ENCODE data around the gene KCNMB4. TPM values are rescaled to one million over a fixed set of nuclear protein-coding genes. Genes with fewer than 3 reads are reported as not detected.

Gene KCNMB4
- total RNA-seq, 1 experiment from 2014 or later, result 3.0 TPM

DNA sequence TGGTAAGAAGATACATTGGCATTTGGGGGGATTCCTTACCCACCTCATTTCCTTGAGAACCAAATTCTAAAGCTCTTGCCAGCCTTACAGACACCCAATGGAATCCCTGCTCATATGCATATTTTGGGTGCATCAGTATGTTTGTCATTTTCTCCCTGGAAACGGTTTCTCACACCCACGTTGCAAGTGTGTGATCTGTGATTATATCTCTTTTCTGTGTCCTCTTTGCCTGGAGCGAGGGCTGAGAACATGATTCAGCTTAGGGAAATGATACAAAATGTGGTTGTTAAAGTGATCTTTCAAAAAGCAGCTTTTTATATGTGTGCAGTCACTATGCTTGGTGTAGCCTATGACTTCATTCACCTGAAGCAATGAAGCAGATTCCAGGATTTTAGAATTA is 52.0 kb downstream of the KCNMB4 start:
- H4K20me1 ChIP-seq (ENCODE audit: low read length), result no peaks in the 10 kb centered on the region
- H3K9ac ChIP-seq (ENCODE audit: low read length), result no peak overlapping the region
- no peak overlapping the region for H3K4me3 ChIP-seq (ENCODE audit: low read length)
- H3F3A ChIP-seq (ENCODE audit: low read length, unreplicated experiment), result no peaks in the 10 kb centered on the region
- H3K27me3 ChIP-seq (ENCODE audit: low read length), result no peaks in the 10 kb centered on the region
- no peak for DNase-seq
- no peaks in the 10 kb centered on the region for H3K36me3 ChIP-seq (ENCODE audit: low read depth, low read length)
- ATAC-seq, result no peak
- CTCF ChIA-PET, result no interaction called here
- no peaks in the 10 kb centered on the region for H3K79me2 ChIP-seq (ENCODE audit: low read length)
- no TSS peak for BruUV-seq (replicated peaks)
- H3K4me2 ChIP-seq (ENCODE audit: low read length), result no peak overlapping the region
- H3K4me1 ChIP-seq (ENCODE audit: insufficient read depth, low read length), result no peaks in the 10 kb centered on the region
- H2AFZ ChIP-seq (ENCODE audit: low read length), result no peak overlapping the region
- H3K27ac ChIP-seq (ENCODE audit: low read length), result no peak overlapping the region
- POLR2A ChIA-PET (ENCODE audit: unreplicated experiment), result no interaction called here
- intact Hi-C loops (cut with micrococcal nuclease), result no loop called here
- TF ChIP-seq, protein P1, sequence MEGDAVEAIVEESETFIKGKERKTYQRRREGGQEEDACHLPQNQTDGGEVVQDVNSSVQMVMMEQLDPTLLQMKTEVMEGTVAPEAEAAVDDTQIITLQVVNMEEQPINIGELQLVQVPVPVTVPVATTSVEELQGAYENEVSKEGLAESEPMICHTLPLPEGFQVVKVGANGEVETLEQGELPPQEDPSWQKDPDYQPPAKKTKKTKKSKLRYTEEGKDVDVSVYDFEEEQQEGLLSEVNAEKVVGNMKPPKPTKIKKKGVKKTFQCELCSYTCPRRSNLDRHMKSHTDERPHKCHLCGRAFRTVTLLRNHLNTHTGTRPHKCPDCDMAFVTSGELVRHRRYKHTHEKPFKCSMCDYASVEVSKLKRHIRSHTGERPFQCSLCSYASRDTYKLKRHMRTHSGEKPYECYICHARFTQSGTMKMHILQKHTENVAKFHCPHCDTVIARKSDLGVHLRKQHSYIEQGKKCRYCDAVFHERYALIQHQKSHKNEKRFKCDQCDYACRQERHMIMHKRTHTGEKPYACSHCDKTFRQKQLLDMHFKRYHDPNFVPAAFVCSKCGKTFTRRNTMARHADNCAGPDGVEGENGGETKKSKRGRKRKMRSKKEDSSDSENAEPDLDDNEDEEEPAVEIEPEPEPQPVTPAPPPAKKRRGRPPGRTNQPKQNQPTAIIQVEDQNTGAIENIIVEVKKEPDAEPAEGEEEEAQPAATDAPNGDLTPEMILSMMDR (conservative IDR thresholded peaks at IDR 0.05; ENCODE audit: low read depth, low read length), result no peak
- TF ChIP-seq EZH2phosphoT487 (IDR thresholded peaks at IDR 0.05; ENCODE audit: borderline replicate concordance, low read length), result no peak
- TF ChIP-seq EZH2 (IDR thresholded peaks at IDR 0.05; ENCODE audit: low read length, unreplicated experiment), result no peak
- H3K9me2 ChIP-seq (replicated peaks; ENCODE audit: low read length), result no peaks in the 10 kb centered on the region
- no peaks in the 10 kb centered on the region for H3K9me3 ChIP-seq (ENCODE audit: low read length)

DNA sequence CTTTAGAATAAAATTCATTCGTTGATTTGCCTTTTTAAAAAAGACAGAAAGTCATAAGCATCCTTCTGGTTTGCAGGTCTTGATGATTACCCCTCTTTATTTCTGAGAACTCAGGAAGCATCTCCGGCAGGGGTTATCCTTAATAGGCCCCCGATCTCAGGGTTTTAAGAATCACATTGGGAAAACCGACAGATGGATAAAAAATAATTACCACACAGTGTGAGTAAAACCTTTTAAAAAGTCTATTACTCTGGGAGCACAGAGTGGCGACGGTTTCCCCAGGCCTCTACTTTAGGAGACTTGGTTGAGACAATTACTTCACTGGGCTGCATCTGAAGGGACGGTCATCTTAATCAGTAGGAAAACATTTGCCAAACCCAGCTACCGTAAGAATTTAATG is 56.5 kb downstream of the KCNMB4 start:
- no TSS peak for BruUV-seq (replicated peaks)
- ChIA-PET POLR2A (ENCODE audit: unreplicated experiment) (no interaction called here), CTCF (no interaction called here)
- Histone ChIP-seq H3K27ac (ENCODE audit: low read length) (no peak overlapping the region), H3K27me3 (ENCODE audit: low read length) (no peaks in the 10 kb centered on the region), H3K9ac (ENCODE audit: low read length) (no peak overlapping the region), H3K4me2 (ENCODE audit: low read length) (no peak overlapping the region), H4K20me1 (ENCODE audit: low read length) (no peaks in the 10 kb centered on the region), H3K79me2 (ENCODE audit: low read length) (no peaks in the 10 kb centered on the region), H3K4me1 (ENCODE audit: insufficient read depth, low read length) (no peaks in the 10 kb centered on the region), H3K36me3 (ENCODE audit: low read depth, low read length) (no peaks in the 10 kb centered on the region), H3F3A (ENCODE audit: low read length, unreplicated experiment) (no peaks in the 10 kb centered on the region), H3K9me3 (ENCODE audit: low read length) (no peaks in the 10 kb centered on the region), H2AFZ (ENCODE audit: low read length) (no peak overlapping the region), H3K9me2 (replicated peaks; ENCODE audit: low read length) (no peaks in the 10 kb centered on the region), H3K4me3 (ENCODE audit: low read length) (no peak overlapping the region)
- ATAC-seq, result no peak
- intact Hi-C loops (cut with micrococcal nuclease), result no loop called here
- TF ChIP-seq EZH2phosphoT487 (IDR thresholded peaks at IDR 0.05; ENCODE audit: borderline replicate concordance, low read length) (no peak), EZH2 (IDR thresholded peaks at IDR 0.05; ENCODE audit: low read length, unreplicated experiment) (no peak)
- TF ChIP-seq, protein P1 (conservative IDR thresholded peaks at IDR 0.05; ENCODE audit: low read depth, low read length), result no peak
- no peak for DNase-seq

DNA sequence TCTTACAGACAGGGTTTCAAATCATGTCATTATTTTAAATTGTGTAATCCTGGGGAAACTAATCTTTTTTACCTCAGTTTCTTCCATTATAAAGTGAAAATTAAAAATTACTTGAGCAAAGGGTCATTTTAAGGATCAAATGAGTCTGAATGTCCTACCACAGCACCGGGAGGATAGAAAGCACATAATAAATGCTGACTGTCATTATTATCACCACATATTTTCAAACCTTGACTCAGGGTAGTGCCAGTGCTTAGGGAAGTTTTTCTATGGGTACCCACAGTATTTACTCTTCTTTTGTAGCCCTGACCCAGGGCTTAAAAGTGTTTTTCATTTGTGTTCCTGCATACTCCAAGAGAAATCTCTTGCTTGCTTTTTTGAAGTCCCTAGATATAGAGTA is 60.5 kb downstream of the KCNMB4 start:
- Histone ChIP-seq H3K27me3 (ENCODE audit: low read length) (no peaks in the 10 kb centered on the region), H3K79me2 (ENCODE audit: low read length) (no peaks in the 10 kb centered on the region), H3K27ac (ENCODE audit: low read length) (no peak overlapping the region), H3K36me3 (ENCODE audit: low read depth, low read length) (no peaks in the 10 kb centered on the region), H2AFZ (ENCODE audit: low read length) (no peak overlapping the region), H3K9me2 (replicated peaks; ENCODE audit: low read length) (no peaks in the 10 kb centered on the region), H4K20me1 (ENCODE audit: low read length) (no peaks in the 10 kb centered on the region), H3K4me2 (ENCODE audit: low read length) (no peak overlapping the region), H3K4me3 (ENCODE audit: low read length) (no peak overlapping the region), H3K4me1 (ENCODE audit: insufficient read depth, low read length) (no peaks in the 10 kb centered on the region), H3F3A (ENCODE audit: low read length, unreplicated experiment) (no peaks in the 10 kb centered on the region), H3K9me3 (ENCODE audit: low read length) (no peaks in the 10 kb centered on the region), H3K9ac (ENCODE audit: low read length) (no peak overlapping the region)
- ChIA-PET POLR2A (ENCODE audit: unreplicated experiment) (no interaction called here), CTCF (no interaction called here)
- TF ChIP-seq, protein P1 (conservative IDR thresholded peaks at IDR 0.05; ENCODE audit: low read depth, low read length), result no peak
- no peak for TF ChIP-seq EZH2phosphoT487 (IDR thresholded peaks at IDR 0.05; ENCODE audit: borderline replicate concordance, low read length)
- no peak for TF ChIP-seq EZH2 (IDR thresholded peaks at IDR 0.05; ENCODE audit: low read length, unreplicated experiment)
- no TSS peak for BruUV-seq (replicated peaks)
- intact Hi-C loops (cut with micrococcal nuclease), result no loop called here
- DNase-seq (no peak), ATAC-seq (no peak)

Data from PC-3 (cell line).